HG02943 (cell line): ENCODE results near the gene OR4E2.
"Not testable (repeated sequence)": the region's sequence is repeated elsewhere in the genome, so short reads cannot be mapped to it uniquely, and the experiment has no call there.

Experiments used
- ATAC-seq: cut with Tn5 transposase; IDR thresholded peaks from one replicate; pipeline ENCODE4 v1.9.1; 2021; ENCODE audit warnings: mild to moderate bottlenecking, low read depth, moderate library complexity; ENCODE audit not compliant: unreplicated experiment

OR4E2 gene

DNA sequence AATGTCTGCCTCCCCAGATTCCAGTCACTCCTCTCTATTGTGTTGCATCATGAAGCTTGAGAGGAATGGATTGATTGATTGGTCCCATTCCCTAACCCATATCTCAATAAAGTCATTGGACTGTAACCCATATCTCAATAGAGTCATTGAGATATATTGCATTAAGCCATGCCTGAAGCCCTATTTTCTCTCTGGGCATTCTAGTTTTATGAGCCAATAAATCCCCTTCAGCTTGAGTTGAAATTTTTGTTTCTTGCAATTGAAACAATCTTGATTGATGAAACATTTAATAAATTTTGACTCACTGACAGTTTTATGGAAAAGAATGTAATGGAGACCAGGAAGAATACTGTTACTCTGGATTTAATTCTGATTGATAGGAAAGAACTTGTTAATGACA is 40.8 kb downstream of the OR4E2 start:
- no peak for ATAC-seq

DNA sequence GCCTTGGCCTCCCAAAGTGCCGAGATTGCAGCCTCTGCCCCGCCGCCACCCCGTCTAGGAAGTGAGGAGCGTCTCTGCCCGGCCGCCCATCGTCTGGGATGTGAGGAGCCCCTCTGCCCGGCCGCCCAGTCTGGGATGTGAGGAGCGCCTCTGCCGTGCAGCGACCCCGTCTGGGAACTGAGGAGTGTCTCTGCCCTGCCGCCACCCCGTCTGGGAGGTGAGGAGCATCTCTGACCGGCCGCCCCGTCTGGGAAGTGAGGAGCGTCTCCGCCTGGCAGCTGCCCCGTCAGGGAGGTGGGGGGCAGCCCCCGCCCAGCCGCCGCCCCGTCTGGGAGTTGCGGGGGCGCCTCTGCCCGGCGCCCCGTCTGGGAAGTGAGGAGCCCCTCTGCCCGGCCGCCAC is 44.0 kb downstream of the OR4E2 start:
- not testable (repeated sequence) for ATAC-seq

DNA sequence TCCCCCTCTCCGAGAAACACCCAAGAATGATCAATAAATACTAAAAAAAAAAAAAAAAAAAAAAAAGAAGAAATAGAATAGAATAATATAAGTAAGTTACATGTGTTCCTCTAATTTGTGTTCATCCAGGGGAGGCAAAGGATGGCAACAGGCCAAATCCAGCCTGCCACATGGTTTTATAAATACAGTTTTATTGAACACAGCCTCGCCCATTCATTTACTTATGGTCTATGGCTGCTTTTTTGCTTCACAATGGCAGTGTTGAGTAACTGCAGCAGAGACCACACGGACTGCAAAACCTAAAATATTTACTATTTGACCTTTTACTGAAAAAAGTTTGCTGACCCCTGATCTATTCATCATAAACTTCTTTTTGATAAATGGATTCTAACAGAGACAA is 44.9 kb downstream of the OR4E2 start:
- ATAC-seq, result not testable (repeated sequence)

DNA sequence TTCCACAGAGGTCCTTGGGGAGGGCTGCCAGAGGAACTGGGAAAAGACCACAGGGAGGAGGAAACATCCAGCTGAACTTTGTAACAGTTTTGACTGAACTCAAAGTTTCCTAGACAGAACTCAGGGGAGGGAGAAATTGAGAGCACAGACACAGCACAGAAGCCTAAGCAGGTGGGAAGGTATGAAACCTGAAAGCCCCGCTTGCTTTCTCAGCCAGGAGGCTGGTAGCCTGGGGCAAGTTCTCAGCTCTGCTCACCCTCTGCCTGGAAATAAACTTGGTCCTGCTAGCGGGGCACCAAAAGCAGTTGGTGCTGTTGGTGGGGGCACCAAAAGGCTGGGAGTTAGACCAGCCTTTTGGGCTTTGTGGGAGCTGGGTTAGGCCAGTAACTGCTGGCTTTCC is 45.9 kb downstream of the OR4E2 start:
- ATAC-seq, result no peak

DNA sequence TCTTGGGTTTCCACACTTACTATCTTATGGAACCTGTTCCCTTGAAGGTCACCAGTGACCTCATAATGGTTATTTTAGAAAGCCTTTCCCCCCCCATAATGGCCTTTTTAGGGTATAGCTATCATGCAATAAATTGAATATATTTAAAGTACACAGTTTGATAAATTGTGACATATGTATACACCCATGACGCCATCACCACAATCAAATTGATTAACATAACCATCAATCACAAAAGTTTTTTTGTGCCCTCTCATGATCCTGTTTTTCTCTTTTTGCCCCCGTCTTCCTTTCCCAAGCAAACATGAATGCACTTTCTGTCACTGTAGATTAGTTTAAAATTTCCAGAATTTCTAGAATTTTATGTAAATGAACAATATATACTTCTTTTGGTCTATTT is 48.7 kb downstream of the OR4E2 start:
- ATAC-seq, result no peak

DNA sequence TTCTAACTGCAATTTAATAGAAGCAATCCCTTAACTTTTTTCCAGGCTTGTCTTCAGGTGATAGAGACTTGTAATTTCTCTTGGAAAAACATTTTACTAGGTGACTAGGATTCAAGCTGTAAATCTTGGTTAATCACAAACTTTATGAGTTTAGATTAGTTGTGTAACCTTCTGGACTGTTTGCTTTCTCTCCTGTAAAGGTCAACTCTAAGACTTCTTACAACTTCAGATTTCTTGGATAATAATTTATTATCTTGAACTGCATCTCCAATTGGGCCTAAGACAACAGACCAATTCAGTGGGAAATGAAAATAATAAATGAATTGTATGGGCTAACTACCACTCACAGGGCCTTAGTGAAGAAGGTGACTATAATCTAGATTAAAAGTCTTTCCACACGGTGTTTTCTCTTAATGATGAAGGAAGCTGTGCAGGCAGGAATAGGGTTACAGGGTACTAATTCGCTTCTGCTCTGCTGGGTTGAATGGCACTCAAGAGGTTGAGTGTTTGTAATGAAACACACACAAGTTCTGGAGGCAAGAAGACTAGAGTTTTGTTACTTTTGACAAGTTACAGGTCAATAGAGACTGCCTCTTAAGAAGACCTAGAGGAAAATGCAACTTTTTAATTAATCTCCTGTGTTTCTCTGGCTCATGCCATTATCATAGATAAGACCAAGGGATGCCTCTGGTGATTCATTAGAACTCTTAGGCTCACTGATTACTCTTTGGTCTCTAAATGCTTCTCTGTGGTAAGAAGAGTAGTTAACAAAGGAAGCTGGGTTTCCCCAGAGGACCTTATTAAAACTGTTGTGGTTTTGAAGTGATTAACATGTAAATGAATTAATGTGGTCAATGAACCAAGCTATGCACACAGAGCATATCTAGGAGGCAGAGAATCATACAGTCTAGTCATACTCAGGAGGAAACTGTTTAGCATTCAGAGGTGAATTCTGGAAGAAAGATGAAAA is 50.0 kb downstream of the OR4E2 start:
- ATAC-seq, result no peak

DNA sequence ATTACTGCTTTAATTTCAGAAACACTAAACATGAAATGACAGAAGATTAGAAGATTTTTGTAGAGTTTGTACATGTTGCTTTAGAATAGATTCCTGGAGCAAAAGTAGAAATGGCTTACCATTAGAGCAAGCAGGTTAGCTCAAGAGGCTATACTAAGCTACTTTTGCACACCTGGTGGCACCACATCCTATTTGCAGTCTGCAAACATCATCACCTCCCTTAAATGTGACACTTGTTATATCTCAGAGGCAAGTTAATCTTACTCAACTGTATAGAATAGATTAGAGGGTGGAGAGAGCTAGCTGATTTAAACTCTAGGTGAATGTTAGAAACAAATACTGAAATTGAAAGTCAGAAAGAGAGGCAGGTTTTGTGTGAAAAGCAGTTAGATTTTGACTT is 50.7 kb downstream of the OR4E2 start:
- ATAC-seq, result no peak

DNA sequence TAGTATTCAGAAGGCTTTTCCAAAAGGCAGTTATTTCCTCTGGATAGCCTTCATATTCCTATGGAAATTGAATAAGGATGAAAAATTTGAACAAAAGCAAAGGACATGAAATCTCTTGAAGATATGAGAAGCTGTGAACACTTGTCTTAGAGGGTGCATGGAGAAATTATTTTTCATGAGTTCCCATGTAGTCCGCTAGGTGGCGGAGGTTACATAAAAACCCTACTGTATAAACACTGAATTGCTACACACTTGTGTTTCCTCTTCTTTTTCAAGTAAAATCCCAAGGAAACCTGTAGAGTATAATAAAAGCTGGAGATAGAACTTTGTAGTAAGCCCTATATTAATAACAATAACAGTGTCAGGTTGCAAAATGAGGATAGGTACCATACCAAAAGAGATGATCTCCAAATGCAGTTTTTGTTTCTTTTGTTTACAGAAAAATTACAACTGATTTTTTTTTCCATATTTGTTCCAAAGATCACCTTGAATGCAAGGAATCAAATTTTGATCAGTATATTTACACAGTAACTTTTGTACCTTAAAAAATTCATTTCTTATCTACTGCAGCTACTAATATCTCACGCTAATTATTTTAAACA is 57.8 kb downstream of the OR4E2 start:
- no peak for ATAC-seq

DNA sequence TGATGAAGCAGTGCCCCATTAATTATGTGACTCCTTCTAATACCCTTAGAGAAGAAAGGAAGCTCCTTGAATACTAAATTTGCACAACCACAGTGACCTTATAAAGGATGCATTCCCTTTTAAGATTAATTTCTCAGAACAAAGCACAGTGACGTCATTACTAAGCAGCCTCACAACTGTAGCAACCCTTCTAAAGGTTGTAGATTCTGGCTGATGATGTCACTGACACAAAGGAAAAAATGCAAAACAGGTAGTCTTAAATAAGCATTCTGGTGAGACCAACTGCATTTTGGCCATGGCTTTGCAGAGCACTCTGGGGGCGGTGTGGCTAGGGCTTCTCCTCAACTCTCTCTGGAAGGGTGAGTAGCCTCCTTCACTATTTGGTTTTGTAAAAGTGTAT is 58.4 kb downstream of the OR4E2 start:
- no peak for ATAC-seq

DNA sequence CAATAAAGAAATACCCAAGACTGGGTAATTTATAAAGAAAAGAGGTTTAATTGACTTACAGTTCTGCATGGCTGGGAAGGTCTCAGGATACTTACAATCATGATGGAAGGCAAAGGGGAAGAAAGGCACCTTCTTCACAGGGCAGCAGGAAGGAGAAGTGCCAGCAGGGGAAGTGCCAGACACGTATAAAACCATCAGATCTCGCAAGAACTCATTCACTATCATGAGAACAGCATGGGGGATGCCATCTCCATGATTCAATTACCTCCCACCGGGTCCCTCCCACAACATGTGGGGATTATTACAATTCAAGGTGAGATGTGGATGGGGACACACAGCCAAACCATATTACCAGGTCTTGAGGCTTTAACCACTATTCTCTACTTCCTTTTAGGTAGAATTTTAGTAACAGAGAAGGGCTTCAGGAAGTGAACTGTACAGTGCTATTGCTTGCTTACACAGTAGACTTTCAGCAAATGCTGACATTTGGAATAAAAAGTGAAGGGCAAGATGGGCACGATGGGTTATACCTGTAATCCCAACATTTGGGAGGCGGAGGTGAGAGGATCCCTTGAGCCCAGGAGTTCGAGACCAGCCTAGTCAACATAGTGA is 60.8 kb downstream of the OR4E2 start:
- no peak for ATAC-seq
